ENCODE data around the gene TSPAN13.

GRCh38 chr7:16785846-16786245, 32.3 kb downstream of the TSPAN13 start:
- TF ChIP-seq, protein P1, sequence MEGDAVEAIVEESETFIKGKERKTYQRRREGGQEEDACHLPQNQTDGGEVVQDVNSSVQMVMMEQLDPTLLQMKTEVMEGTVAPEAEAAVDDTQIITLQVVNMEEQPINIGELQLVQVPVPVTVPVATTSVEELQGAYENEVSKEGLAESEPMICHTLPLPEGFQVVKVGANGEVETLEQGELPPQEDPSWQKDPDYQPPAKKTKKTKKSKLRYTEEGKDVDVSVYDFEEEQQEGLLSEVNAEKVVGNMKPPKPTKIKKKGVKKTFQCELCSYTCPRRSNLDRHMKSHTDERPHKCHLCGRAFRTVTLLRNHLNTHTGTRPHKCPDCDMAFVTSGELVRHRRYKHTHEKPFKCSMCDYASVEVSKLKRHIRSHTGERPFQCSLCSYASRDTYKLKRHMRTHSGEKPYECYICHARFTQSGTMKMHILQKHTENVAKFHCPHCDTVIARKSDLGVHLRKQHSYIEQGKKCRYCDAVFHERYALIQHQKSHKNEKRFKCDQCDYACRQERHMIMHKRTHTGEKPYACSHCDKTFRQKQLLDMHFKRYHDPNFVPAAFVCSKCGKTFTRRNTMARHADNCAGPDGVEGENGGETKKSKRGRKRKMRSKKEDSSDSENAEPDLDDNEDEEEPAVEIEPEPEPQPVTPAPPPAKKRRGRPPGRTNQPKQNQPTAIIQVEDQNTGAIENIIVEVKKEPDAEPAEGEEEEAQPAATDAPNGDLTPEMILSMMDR (IDR thresholded peaks at IDR 0.05) = no peak
- TF ChIP-seq, protein P2, sequence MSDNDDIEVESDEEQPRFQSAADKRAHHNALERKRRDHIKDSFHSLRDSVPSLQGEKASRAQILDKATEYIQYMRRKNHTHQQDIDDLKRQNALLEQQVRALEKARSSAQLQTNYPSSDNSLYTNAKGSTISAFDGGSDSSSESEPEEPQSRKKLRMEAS (CRISPR knock-in tag; IDR thresholded peaks at IDR 0.05) = no peak
- TF ChIP-seq, protein P3, sequence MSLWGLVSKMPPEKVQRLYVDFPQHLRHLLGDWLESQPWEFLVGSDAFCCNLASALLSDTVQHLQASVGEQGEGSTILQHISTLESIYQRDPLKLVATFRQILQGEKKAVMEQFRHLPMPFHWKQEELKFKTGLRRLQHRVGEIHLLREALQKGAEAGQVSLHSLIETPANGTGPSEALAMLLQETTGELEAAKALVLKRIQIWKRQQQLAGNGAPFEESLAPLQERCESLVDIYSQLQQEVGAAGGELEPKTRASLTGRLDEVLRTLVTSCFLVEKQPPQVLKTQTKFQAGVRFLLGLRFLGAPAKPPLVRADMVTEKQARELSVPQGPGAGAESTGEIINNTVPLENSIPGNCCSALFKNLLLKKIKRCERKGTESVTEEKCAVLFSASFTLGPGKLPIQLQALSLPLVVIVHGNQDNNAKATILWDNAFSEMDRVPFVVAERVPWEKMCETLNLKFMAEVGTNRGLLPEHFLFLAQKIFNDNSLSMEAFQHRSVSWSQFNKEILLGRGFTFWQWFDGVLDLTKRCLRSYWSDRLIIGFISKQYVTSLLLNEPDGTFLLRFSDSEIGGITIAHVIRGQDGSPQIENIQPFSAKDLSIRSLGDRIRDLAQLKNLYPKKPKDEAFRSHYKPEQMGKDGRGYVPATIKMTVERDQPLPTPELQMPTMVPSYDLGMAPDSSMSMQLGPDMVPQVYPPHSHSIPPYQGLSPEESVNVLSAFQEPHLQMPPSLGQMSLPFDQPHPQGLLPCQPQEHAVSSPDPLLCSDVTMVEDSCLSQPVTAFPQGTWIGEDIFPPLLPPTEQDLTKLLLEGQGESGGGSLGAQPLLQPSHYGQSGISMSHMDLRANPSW (CRISPR knock-in tag; conservative IDR thresholded peaks at IDR 0.05; ENCODE audit: low read depth) = no peak
- TF ChIP-seq ZNF232 (CRISPR knock-in tag; IDR thresholded peaks at IDR 0.05) = no peak

Measured in WTC11 (cell line).